Bone marrow (tissue), 2 donors: ENCODE data around the gene WSCD2.

Experiments used
- DNase-seq, 2 donors: peaks; one replicate each; lab custom pipeline; 2025; lab: John Stamatoyannopoulos, UW

WSCD2 gene

GRCh38 chr12:108235197-108235984 lies 106.3 kb downstream of the WSCD2 start:
- no peak for DNase-seq

- DNase-seq: no peak
These were observed 106.8 kb downstream of the WSCD2 start for GRCh38 chr12:108235985-108236263.

- DNase-seq: no peak
These were observed 107.3 kb downstream of the WSCD2 start for GRCh38 chr12:108236366-108236765.

GRCh38 chr12:108237272-108237671 lies 108.2 kb downstream of the WSCD2 start:
- no peak for DNase-seq

- no peak for DNase-seq
These were observed 109.4 kb downstream of the WSCD2 start for GRCh38 chr12:108238474-108238873.

GRCh38 chr12:108239378-108239777 lies 110.3 kb downstream of the WSCD2 start:
- DNase-seq: no peak

- DNase-seq: no peak
These were observed 111.1 kb downstream of the WSCD2 start for GRCh38 chr12:108240027-108240785.

- DNase-seq: no peak
These were observed 111.8 kb downstream of the WSCD2 start for GRCh38 chr12:108240928-108241327.

GRCh38 chr12:108241986-108242703 lies 113.1 kb downstream of the WSCD2 start:
- DNase-seq: no peak

GRCh38 chr12:108247130-108247529 lies 118.0 kb downstream of the WSCD2 start:
- no peak for DNase-seq

GRCh38 chr12:108248011-108248410 lies 118.9 kb downstream of the WSCD2 start:
- no peak for DNase-seq

GRCh38 chr12:108252523-108252922 lies 123.4 kb downstream of the WSCD2 start:
- no peak for DNase-seq

- no peak for DNase-seq
These were observed 124.5 kb downstream of the WSCD2 start for GRCh38 chr12:108253540-108253939.

GRCh38 chr12:108254030-108254429 lies 124.9 kb downstream of the WSCD2 start:
- no peak for DNase-seq

- DNase-seq: no peak
These were observed 125.6 kb downstream of the WSCD2 start for GRCh38 chr12:108254517-108255251.

- no peak for DNase-seq
These were observed 126.1 kb downstream of the WSCD2 start for GRCh38 chr12:108255252-108255602.

GRCh38 chr12:108257004-108257403 lies 127.9 kb downstream of the WSCD2 start:
- DNase-seq: no peak

- DNase-seq: no peak
These were observed 128.6 kb downstream of the WSCD2 start for GRCh38 chr12:108257610-108258106.

- no peak for DNase-seq
These were observed 131.0 kb downstream of the WSCD2 start for GRCh38 chr12:108260039-108260438.

GRCh38 chr12:108260969-108261368 lies 131.9 kb downstream of the WSCD2 start:
- no peak for DNase-seq

- DNase-seq: no peak
These were observed 136.4 kb downstream of the WSCD2 start for GRCh38 chr12:108265505-108265904.

GRCh38 chr12:108266131-108266530 lies 137.0 kb downstream of the WSCD2 start:
- no peak for DNase-seq
